NB4 (cell line): ENCODE data around the gene ARHGAP15.

Experiments used
- MYC ChIP-seq: IDR thresholded peaks from 2 replicates; pipeline ENCODE4 v1.6.1; 2011; ENCODE audit warnings: low read depth, low read length
- POLR2A ChIP-seq: IDR thresholded peaks from 2 replicates; pipeline ENCODE4 v1.6.1; 2011; ENCODE audit warnings: mild to moderate bottlenecking; ENCODE audit not compliant: insufficient read length; ENCODE audit errors: extremely low read depth

- TF ChIP-seq POLR2A (no peak), MYC (no peak)
Measured at GRCh38 chr2:143497726-143498125, 368.5 kb downstream of the ARHGAP15 start.
